ENCODE results near the gene KCNIP1. TPM values are rescaled to one million over a fixed set of nuclear protein-coding genes. Genes with fewer than 3 reads are reported as not detected.
A peak's percentile ranks its signal among the peaks of the same experiment; 100 is the strongest.

KCNIP1 gene
- total RNA-seq, 4 donors from 2014 or later: 0.34 TPM; not detected in 3

DNA sequence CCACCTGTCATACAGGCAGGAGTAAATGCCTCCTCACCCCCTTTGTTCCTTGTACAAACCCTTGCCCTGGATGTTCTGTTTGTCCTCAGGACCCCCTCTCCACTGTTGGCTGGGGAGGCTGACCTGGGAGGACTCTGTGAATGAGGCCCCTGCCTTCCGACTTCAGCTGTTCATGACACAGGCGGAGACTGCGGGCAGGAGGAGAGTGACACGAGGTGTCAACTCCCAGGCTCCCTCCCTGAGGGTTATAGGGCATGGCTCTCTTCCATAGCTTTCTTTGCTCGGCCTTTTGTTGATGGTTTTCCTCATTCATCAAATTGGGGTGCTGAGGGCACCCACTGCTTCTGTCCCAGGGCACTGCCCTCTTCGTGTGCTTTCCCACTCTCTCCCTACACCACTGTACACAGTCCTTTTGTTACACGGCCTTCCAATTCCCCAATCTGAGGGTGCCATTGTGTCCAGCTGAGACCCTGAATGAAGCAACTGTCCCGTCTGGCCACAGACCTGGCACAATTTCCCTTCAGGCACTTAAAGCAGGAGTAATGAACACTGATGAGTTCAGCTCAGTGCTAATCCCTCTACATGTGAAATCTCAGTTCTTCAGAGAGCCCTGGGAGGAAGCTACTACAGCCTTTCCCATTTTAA, 33.8 kb downstream of the KCNIP1 start:
- peak; percentile 30 to 55 for DNase-seq (ENCODE audit: low spot score in 2 of 2)
- H3K27ac ChIP-seq: no peak overlapping the region
- no peak for TF ChIP-seq POLR2AphosphoS5 (IDR thresholded peaks at IDR 0.05)
- no peak for TF ChIP-seq POLR2A (IDR thresholded peaks at IDR 0.05)
- TF ChIP-seq EP300 (IDR thresholded peaks at IDR 0.05): no peak
- TF ChIP-seq, protein P1, sequence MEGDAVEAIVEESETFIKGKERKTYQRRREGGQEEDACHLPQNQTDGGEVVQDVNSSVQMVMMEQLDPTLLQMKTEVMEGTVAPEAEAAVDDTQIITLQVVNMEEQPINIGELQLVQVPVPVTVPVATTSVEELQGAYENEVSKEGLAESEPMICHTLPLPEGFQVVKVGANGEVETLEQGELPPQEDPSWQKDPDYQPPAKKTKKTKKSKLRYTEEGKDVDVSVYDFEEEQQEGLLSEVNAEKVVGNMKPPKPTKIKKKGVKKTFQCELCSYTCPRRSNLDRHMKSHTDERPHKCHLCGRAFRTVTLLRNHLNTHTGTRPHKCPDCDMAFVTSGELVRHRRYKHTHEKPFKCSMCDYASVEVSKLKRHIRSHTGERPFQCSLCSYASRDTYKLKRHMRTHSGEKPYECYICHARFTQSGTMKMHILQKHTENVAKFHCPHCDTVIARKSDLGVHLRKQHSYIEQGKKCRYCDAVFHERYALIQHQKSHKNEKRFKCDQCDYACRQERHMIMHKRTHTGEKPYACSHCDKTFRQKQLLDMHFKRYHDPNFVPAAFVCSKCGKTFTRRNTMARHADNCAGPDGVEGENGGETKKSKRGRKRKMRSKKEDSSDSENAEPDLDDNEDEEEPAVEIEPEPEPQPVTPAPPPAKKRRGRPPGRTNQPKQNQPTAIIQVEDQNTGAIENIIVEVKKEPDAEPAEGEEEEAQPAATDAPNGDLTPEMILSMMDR (IDR thresholded peaks at IDR 0.05): no peak
- H3K36me3 ChIP-seq: no peaks in the 10 kb centered on the region
- 82% methylated on average over 8 of the region's 8 CpGs for WGBS
- H3K4me1 ChIP-seq: no peaks in the 10 kb centered on the region
- no peak overlapping the region for H3K4me3 ChIP-seq
- H3K27me3 ChIP-seq: no peaks in the 10 kb centered on the region
- H3K9me3 ChIP-seq: no peaks in the 10 kb centered on the region

DNA sequence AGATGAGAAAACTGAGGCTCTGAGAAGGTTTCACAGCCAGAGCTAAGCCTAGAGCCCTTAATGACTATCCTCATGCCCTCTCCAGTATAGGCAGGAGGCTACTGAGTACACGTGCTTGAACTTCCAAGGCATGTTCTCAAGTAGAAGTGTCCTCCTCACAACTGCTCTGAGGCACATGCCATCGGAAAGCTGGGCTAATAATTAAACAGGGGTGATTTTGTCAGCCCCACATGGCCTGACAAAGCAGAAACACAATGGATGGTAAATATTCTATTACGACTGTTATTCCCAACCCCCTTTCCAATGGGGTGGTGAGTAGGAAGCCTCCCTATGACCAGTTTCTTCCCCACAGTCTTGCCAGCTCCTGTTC, 34.3 kb downstream of the KCNIP1 start:
- TF ChIP-seq, protein P1 (IDR thresholded peaks at IDR 0.05): no peak
- TF ChIP-seq EP300 (IDR thresholded peaks at IDR 0.05): no peak
- no peak for TF ChIP-seq POLR2AphosphoS5 (IDR thresholded peaks at IDR 0.05)
- no peak for TF ChIP-seq POLR2A (IDR thresholded peaks at IDR 0.05)
- WGBS: 85% methylated on average over 3 of the region's 3 CpGs
- DNase-seq (ENCODE audit: low spot score in 2 of 2): peak; percentile 11 to 15

DNA sequence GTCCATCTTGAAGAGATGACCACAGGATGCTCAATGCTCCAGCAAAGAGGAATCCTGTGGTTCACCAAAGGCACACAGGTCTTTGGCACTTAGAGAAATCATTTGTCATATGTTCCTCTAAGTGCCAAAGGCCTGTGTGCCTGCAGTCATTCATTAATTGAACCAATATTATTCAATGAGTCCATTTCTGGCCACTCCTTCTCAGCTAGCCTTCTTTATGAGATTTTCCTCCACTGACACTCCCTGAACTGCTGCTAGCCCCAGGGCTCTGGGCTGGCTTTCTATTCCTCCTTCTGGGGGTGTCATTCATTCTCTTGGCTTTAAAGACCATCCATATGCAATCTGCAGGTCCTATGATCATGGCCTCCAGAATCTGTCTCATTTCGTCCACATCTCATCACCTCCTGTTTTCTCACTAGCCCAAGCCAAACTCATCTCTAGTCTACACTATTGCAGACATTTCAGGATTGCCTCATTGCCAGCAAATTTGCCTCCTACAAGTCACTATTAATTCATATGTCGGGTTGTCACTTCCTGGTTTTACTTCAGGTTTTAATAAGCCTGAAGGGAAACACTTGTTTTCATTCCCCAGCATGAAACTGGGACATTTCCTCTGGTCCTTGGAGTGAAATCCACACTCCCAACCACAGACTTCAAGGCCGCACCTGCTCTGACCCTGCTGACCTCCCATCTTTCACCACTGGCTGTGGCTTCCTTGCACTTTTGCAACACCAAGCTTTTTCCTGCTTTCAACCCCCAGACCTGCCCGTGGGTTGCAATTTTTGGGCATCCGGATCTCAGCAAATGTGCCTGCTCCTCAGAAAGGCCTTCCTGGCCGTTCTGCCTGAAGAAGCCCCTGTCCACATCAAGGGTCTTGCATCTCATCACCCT, 35.1 kb downstream of the KCNIP1 start:
- H3K9me3 ChIP-seq: no peaks in the 10 kb centered on the region
- H3K27ac ChIP-seq: no peak overlapping the region
- H3K4me1 ChIP-seq: no peaks in the 10 kb centered on the region
- 84% methylated on average over 6 of the region's 6 CpGs for WGBS
- no peak overlapping the region for H3K4me3 ChIP-seq
- DNase-seq (ENCODE audit: low spot score in 2 of 2): peak; percentile 13 to 31
- no peaks in the 10 kb centered on the region for H3K27me3 ChIP-seq
- H3K36me3 ChIP-seq: no peaks in the 10 kb centered on the region
- no peak for TF ChIP-seq POLR2A (IDR thresholded peaks at IDR 0.05)
- TF ChIP-seq, protein P1 (IDR thresholded peaks at IDR 0.05): no peak

More for the DNA sequence above, 34.3 kb downstream of the KCNIP1 start:
- H3K36me3 ChIP-seq: no peaks in the 10 kb centered on the region
- H3K9me3 ChIP-seq: no peaks in the 10 kb centered on the region
- no peak overlapping the region for H3K4me3 ChIP-seq
- no peaks in the 10 kb centered on the region for H3K4me1 ChIP-seq
- no peaks in the 10 kb centered on the region for H3K27me3 ChIP-seq
- no peak overlapping the region for H3K27ac ChIP-seq

DNA sequence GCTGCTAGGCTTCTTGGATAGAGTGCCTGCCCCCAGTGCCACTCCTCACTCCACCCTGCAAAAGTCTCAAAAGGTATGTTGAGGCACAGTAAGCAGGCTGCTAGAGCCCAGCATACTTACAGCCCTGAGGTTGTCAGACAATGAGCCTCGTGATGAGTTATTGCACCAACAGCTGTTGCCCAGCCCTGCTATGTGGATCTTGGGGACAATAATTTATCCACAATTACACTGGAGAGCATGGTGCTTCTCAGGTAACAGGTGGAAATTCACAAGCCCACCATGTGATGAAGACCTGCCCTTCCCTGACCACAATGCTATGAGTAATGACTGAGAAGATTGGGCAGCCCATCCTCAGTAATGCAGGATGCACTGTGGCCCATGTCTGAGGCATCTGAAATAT, 36.5 kb downstream of the KCNIP1 start:
- Histone ChIP-seq H3K36me3 (no peaks in the 10 kb centered on the region), H3K4me1 (no peaks in the 10 kb centered on the region), H3K4me3 (no peak overlapping the region), H3K9me3 (peaks cover 7% of the 10 kb centered on the region), H3K27me3 (no peaks in the 10 kb centered on the region), H3K27ac (no peak overlapping the region)
- peak in 1 of 2 donors; percentile 16 for DNase-seq (ENCODE audit: low spot score in 2 of 2)
- TF ChIP-seq EP300 (IDR thresholded peaks at IDR 0.05) (no peak), POLR2AphosphoS5 (IDR thresholded peaks at IDR 0.05) (no peak), POLR2A (IDR thresholded peaks at IDR 0.05) (no peak)
- TF ChIP-seq, protein P1 (IDR thresholded peaks at IDR 0.05): no peak
- 90% methylated on average over 1 of the region's 1 CpG for WGBS

DNA sequence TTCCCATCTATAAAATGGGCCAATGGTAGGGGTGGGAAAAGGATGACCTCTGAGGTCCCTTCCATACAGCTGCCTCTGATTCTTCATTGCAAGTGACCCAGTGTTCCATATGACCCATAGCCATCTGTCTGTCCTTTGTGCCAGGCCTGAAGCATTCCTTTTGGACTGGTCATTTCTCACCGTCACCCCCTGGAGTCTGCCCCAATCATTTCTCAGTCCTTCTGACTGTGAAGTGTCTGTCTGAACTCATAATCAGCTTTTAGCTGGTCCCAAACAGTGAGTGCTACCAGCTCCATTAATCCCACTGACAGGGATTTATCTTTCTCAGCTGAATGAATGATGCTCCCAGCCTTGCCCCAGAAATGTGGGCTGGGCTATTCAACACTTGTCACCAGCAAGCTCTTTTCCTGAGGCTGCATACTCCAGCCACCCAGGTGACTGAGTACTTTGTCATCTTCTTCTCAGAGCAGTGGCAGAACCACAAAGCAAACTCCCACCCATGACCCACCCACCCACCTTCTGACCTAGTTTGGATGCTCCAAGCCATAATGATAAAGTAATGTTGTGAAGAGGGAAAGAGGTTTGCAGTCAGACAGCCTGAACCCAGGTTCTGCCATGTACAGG, 37.4 kb downstream of the KCNIP1 start:
- no peak for TF ChIP-seq POLR2A (IDR thresholded peaks at IDR 0.05)
- TF ChIP-seq, protein P1 (IDR thresholded peaks at IDR 0.05): no peak
- Histone ChIP-seq H3K27me3 (no peaks in the 10 kb centered on the region), H3K9me3 (peaks cover 7% of the 10 kb centered on the region), H3K36me3 (no peaks in the 10 kb centered on the region), H3K27ac (no peak overlapping the region), H3K4me1 (no peaks in the 10 kb centered on the region), H3K4me3 (no peak overlapping the region)
- DNase-seq (ENCODE audit: low spot score in 2 of 2): no peak
- 90% methylated on average over 1 of the region's 1 CpG for WGBS
